ENCODE results near the gene BBS1.

The BBS1 gene

DNA sequence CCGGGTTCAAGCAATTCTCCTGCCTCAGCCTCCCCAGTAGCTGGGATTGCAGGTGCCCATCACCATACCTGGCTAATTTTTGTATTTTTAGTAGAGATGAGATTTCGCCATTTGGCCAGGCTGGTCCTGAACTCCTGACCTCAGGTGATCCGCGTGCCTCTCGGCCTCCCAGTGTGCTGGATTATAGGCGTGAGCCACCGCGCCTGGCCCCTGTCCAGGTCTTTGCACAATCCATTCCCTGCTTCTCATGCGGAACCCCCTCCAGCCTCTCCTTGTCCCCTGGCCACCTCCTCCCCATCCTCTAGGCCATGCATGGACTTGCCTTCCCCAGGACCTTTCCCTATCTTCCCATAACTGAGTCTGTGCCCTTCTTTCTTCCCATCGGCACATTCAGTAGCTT, 21.5 kb upstream of the BBS1 start:
- no peak for DNase-seq
- TF ChIP-seq GATA1 (IDR thresholded peaks at IDR 0.05; ENCODE audit: low read depth, low read length) (no peak), POLR2A (IDR thresholded peaks at IDR 0.05; ENCODE audit: low read length) (no peak)

DNA sequence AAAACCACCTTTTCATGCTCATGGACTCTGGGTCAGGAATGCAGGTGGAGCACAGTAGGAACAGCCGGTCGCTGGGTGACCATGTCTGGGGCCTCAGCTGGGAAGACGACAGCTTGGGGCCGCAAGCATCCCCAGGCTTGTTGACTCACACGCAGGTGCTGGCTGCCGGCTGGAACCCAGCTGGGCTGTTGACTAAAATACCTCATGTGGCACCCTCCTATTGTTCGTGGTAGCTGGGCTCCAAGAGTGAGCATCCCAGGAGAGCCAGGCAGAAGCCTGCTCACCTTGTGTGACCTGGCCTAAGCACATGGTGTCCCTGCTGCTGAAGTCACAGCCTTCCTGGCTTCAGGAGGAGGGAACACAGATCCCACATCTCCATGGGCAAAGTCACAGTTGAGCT, 20.8 kb upstream of the BBS1 start:
- no peak for DNase-seq
- TF ChIP-seq GATA1 (IDR thresholded peaks at IDR 0.05; ENCODE audit: low read depth, low read length) (no peak), POLR2A (IDR thresholded peaks at IDR 0.05; ENCODE audit: low read length) (no peak)

DNA sequence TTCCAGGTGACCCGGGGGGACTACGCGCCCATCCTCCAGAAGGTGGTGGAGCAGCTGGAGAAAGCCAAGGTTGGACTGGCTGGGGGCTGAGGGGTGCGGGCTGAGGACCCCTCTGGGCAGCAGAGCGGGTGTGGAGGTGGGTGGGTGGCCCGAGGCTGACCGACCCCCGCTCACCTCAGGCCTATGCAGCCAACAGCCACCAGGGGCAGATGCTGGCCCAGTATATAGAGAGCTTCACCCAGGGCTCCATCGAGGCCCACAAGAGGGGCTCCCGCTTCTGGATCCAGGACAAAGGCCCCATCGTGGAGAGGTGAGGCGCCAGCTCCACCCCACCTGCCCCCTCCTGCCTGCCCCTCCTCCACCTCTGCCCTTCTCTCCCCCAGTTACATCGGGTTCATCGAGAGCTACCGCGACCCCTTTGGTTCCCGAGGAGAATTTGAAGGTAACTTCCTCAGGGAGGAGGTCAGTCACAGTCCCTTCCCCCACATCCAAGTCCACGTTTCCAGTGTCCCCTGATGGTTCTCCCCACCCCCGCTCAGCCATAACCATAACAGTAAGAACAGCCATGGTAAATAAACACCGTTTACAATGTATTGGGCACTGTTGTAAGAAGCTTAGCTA, 19.0 kb upstream of the BBS1 start:
- TF ChIP-seq POLR2A (IDR thresholded peaks at IDR 0.05; ENCODE audit: low read length): no peak
- no peak for TF ChIP-seq GATA1 (IDR thresholded peaks at IDR 0.05; ENCODE audit: low read depth, low read length)
- no peak for DNase-seq

DNA sequence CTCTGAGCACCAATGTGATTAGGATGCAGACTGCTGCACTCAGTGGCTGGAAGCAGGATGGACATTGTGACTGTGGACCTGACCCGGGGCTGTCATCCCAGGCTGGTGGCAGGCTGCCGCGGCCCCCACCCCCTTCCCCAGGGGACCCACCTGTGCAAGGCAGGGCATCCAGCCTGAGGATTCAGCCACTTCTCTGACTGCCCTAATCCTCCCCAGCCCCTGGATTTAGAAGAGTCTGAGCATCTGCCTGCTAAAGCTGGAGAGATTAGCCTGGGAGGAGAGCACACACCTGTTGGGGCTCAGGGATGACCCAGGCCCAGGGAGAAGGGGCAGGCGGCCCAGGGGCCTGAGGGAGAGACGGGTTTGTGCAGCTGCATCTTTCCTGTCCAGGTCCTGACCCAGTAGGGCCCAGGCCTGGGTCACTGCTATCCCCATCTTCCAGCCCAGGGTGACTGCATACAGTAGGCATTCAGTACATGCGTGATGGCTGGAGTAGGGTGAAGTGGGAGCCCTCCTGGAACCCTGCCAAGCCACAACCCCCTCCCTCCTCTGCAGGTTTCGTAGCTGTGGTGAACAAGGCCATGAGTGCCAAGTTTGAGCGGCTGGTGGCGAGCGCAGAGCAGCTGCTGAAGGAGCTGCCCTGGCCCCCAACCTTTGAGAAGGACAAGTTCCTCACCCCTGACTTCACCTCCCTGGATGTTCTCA, 18.1 kb upstream of the BBS1 start:
- TF ChIP-seq GATA1 (IDR thresholded peaks at IDR 0.05; ENCODE audit: low read depth, low read length) (no peak), POLR2A (IDR thresholded peaks at IDR 0.05; ENCODE audit: low read length) (no peak)
- no peak for DNase-seq

DNA sequence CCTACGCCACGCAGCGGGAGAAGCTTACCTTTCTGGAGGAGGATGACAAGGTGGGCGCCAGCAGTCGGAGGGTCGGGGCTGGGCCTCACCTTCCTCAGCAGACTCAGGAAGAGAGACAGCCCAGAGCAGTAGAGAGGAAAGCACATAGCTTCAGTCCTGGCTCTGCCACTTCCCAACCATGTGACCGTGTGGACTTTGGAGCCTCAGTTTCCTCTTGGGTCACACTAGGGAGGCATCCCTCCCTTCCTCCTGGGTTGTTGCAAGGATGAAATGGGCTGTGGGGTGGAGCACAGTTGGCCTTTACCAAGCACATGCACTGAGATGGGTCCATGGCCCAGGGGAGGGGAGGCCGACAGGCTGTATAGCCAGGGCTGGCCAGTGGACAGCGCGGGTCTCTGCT, 17.3 kb upstream of the BBS1 start:
- DNase-seq: no peak
- no peak for TF ChIP-seq POLR2A (IDR thresholded peaks at IDR 0.05; ENCODE audit: low read length)
- no peak for TF ChIP-seq GATA1 (IDR thresholded peaks at IDR 0.05; ENCODE audit: low read depth, low read length)

DNA sequence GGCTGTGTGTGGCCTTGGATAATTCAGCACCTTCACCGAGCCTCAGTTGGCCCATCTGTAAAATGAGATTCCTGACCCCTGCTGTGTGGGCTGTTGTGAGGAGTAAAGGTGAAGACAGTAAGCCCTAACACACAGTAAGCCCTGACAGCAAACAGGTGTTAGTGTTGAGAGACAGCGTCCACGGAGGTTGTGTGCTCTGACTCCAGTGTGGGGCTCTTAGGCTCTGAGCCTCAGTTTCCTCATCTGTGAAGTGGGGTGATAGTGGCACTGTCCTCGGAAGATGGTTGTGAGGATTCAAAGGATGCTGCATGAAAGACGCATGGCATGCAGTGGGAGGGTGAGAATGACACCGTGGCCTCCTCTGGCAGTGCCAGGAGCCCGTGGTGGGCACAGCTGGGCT, 16.0 kb upstream of the BBS1 start:
- TF ChIP-seq GATA1 (IDR thresholded peaks at IDR 0.05; ENCODE audit: low read depth, low read length): no peak
- TF ChIP-seq POLR2A (IDR thresholded peaks at IDR 0.05; ENCODE audit: low read length): no peak

DNA sequence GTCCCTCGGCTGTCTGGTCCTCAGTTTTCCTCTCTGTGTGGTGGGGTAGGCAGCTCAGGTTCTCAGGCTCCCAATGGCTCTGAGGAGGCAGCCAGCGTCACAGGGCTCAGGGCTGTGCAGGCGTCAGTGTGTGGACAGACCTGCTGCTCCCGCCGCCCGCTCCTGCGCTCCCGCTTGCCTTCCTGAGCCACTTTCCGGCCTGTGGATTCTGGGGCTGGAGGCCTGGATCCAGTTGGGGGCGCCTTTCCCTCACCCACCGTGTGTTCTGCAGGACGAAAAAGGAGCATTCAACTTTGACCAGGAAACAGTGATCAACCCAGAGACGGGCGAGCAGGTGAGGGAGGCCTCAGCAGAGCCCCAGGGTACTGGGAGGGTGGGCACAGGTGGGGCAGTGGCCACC, 15.5 kb upstream of the BBS1 start:
- TF ChIP-seq GATA1 (IDR thresholded peaks at IDR 0.05; ENCODE audit: low read depth, low read length): no peak
- TF ChIP-seq POLR2A (IDR thresholded peaks at IDR 0.05; ENCODE audit: low read length): no peak
- no peak for DNase-seq

More for the DNA sequence above, 16.0 kb upstream of the BBS1 start:
- no peak for DNase-seq

DNA sequence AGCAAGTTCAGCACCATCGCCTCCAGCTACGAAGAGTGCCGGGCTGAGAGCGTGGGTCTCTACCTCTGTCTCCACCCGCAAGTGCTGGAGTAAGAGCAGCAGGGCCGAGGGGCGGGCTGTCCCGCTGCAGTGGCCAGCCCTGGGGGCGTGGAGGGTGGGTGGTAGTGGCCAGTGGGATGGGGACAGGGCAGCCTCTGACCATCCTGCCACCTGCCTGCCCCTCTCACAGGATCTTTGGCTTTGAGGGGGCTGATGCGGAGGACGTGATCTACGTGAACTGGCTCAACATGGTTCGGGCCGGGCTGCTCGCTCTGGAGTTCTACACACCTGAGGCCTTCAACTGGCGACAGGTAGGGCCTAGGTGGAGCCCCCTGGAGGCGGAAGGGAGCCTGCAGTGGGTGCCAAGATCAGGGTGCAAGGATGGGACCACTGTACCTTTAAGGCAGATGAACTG, 15.0 kb upstream of the BBS1 start:
- no peak for DNase-seq
- no peak for TF ChIP-seq POLR2A (IDR thresholded peaks at IDR 0.05; ENCODE audit: low read length)
- TF ChIP-seq GATA1 (IDR thresholded peaks at IDR 0.05; ENCODE audit: low read depth, low read length): no peak

DNA sequence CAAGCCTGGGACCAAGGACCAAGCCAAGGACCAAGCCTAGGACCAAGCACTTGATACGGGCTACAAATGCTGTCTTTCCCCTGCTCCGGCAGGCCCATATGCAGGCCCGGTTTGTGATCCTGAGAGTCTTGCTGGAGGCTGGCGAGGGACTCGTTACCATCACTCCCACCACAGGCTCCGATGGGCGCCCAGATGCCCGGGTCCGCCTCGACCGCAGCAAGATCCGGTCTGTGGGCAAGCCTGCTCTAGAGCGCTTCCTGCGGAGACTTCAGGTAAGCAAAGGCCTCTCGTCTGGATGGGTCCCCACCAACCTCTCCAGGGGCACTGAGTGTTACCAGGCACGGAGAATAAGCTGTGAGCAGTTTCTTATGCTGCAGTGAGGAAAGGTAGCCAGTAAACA, 13.2 kb upstream of the BBS1 start:
- TF ChIP-seq GATA1 (IDR thresholded peaks at IDR 0.05; ENCODE audit: low read depth, low read length): no peak
- TF ChIP-seq POLR2A (IDR thresholded peaks at IDR 0.05; ENCODE audit: low read length): no peak
- DNase-seq: no peak

DNA sequence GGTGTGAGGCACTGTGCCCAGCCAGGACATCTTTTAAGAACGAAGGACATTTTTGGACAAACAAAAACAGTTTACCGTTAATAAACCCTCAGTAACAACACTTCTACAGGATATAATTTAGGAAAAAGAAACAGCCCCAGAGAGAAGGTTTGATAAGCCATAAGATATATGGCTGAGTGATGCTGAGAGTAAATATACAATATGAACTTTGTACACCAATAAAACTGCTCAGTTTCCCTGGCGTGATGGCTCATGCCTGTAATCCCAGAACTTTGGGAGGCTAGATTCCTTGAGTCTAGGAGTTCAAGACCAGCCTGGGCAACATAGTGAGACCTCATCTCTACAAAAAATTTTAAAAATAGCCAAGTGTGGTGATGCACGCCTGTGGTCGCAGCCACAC, 11.9 kb upstream of the BBS1 start:
- no peak for DNase-seq
- TF ChIP-seq POLR2A (IDR thresholded peaks at IDR 0.05; ENCODE audit: low read length): no peak
- TF ChIP-seq GATA1 (IDR thresholded peaks at IDR 0.05; ENCODE audit: low read depth, low read length): no peak

DNA sequence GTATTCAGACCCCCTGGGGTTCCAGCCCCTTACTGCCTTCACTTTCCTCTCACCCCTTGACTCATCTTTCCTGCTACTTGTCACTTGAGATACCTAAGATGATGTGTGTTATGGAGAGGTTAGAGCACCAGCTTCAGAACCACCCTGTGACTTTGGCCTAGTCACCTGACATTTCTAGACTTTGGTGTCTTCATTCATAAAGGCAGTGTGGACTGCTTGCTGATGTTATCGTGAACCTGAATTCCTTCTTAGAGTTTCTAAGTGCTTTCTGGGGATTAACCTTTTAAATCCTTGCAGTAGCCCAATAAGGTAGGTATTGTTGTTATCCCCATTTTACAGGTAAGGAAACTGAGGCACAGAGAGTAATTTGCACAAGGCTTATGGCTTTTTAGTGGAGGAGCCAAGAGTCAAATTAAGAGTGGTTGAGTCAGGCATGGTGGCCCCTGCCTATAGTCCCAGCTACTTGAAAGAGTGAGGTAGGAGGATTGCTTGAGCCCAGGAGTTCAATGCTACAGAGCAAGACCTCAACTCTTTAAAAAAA, 5.1 kb upstream of the BBS1 start:
- TF ChIP-seq GATA1 (IDR thresholded peaks at IDR 0.05; ENCODE audit: low read depth, low read length) (no peak), POLR2A (IDR thresholded peaks at IDR 0.05; ENCODE audit: low read length) (no peak)
- no peak for DNase-seq

DNA sequence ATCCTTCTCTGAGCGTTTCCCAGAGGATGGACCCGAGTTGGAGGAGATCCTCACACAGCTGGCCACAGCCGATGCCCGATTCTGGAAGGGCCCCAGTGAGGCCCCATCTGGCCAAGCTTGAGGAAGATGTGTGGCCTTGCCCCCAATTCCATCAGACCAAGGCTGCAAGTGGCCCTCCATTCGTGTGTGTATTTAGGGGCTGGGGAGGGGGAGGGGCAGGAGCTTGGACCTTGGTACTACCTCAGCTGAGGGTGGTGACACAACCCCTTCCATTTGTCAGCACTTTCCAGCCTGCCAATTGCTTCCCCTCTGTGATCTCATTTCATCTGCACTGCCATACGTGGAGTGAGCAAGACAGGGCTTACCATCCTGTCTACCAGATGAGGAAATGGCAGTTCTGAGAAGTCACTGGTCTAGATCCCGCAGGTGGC, 1.3 kb upstream of the BBS1 start:
- no peak for TF ChIP-seq POLR2A (IDR thresholded peaks at IDR 0.05; ENCODE audit: low read length)
- TF ChIP-seq GATA1 (IDR thresholded peaks at IDR 0.05; ENCODE audit: low read depth, low read length): no peak
- DNase-seq: peak in 1 of 2 experiments; percentile 15

DNA sequence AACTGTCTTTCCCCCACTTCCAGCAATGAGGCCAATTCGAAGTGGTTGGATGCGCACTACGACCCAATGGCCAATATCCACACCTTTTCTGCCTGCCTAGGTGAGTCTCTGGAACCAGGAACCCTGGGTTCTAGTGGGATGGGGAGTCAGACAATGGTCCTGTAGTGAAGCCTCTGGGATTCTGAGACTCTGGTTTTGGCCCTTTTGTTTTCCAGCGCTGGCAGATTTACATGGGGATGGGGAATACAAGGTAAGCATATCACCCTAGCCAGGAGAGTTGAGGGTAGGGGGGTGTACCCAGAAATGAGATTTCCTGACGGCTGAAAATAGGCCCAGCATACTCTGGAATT, 530 bp downstream of the BBS1 start:
- DNase-seq: no peak
- TF ChIP-seq GATA1 (IDR thresholded peaks at IDR 0.05; ENCODE audit: low read depth, low read length) (no peak), POLR2A (IDR thresholded peaks at IDR 0.05; ENCODE audit: low read length) (no peak)

DNA sequence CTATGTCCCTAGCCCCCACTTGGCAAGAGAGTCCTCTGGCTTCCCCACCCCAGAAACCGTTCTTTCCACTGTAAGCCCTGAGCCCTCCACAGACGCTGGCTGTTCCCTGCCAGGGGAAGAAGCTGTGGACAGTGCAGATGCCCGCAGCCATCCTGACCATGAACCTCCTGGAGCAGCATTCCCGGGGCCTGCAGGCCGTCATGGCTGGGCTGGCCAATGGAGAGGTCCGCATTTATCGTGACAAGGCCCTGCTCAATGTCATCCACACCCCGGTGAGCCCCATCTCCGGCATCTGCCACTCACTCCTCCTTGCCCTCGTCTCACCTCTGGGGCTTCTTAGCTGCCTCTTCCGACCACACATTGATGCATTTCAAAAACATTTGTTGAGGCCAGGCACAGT, 13.2 kb downstream of the BBS1 start:
- no peak for DNase-seq
- TF ChIP-seq POLR2A (IDR thresholded peaks at IDR 0.05; ENCODE audit: low read length) (no peak), GATA1 (IDR thresholded peaks at IDR 0.05; ENCODE audit: low read depth, low read length) (no peak)

Measured in erythroblast (primary cell).